Measurements from ENCODE around the gene IL17RE. TPM values are rescaled to one million over a fixed set of nuclear protein-coding genes. Genes with fewer than 3 reads are reported as not detected.

Gene IL17RE
- total RNA-seq, 3 donors from 2014 or later, result 11.5 to 22.0 (median 11.7) TPM

GRCh38 chr3:9876991-9877390 is 25.7 kb upstream of the IL17RE start:
- intact Hi-C loops (cut with DNase I; ENCODE audit: low total_unique reads), result no loop called here
- Histone ChIP-seq H3K4me3 (no peak overlapping the region), H3K36me3 (no peaks in the 10 kb centered on the region), H3K9me3 (no peaks in the 10 kb centered on the region), H3K27me3 (no peaks in the 10 kb centered on the region), H3K27ac (no peak overlapping the region), H3K4me1 (no peaks in the 10 kb centered on the region)
- no peak for DNase-seq (ENCODE audit: low spot score in 2 of 2)
- TF ChIP-seq, protein P1, sequence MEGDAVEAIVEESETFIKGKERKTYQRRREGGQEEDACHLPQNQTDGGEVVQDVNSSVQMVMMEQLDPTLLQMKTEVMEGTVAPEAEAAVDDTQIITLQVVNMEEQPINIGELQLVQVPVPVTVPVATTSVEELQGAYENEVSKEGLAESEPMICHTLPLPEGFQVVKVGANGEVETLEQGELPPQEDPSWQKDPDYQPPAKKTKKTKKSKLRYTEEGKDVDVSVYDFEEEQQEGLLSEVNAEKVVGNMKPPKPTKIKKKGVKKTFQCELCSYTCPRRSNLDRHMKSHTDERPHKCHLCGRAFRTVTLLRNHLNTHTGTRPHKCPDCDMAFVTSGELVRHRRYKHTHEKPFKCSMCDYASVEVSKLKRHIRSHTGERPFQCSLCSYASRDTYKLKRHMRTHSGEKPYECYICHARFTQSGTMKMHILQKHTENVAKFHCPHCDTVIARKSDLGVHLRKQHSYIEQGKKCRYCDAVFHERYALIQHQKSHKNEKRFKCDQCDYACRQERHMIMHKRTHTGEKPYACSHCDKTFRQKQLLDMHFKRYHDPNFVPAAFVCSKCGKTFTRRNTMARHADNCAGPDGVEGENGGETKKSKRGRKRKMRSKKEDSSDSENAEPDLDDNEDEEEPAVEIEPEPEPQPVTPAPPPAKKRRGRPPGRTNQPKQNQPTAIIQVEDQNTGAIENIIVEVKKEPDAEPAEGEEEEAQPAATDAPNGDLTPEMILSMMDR (IDR thresholded peaks at IDR 0.05), result no peak
- TF ChIP-seq POLR2AphosphoS5 (IDR thresholded peaks at IDR 0.05) (no peak), POLR2A (IDR thresholded peaks at IDR 0.05) (no peak)

- Histone ChIP-seq H3K27ac (no peak overlapping the region), H3K36me3 (no peaks in the 10 kb centered on the region), H3K4me1 (no peaks in the 10 kb centered on the region), H3K4me3 (peak overlapping the region in 1 of 3 donors; percentile 11), H3K9me3 (no peaks in the 10 kb centered on the region), H3K27me3 (no peaks in the 10 kb centered on the region)
- intact Hi-C loops (cut with DNase I; ENCODE audit: low total_unique reads), result no loop called here
- no peak for DNase-seq (ENCODE audit: low spot score in 2 of 2)
- TF ChIP-seq POLR2AphosphoS5 (IDR thresholded peaks at IDR 0.05), result no peak
- TF ChIP-seq, protein P1 (IDR thresholded peaks at IDR 0.05), result no peak
- no peak for TF ChIP-seq POLR2A (IDR thresholded peaks at IDR 0.05)
Observed at GRCh38 chr3:9878700-9879099, 23.9 kb upstream of the IL17RE start.

- no peaks in the 10 kb centered on the region for H3K9me3 ChIP-seq
- H3K36me3 ChIP-seq, result no peaks in the 10 kb centered on the region
- H3K4me1 ChIP-seq, result no peaks in the 10 kb centered on the region
- DNase-seq (ENCODE audit: low spot score in 2 of 2), result no peak
- no peaks in the 10 kb centered on the region for H3K27me3 ChIP-seq
- peak within 1 kb of the TSS in 1 of 3 donors; percentile 11 for H3K4me3 ChIP-seq
- intact Hi-C loops (cut with DNase I; ENCODE audit: low total_unique reads), result no loop called here
- H3K27ac ChIP-seq, result no peak within 1 kb of the TSS
- TF ChIP-seq POLR2AphosphoS5 (IDR thresholded peaks at IDR 0.05), result no peak
- TF ChIP-seq, protein P1 (IDR thresholded peaks at IDR 0.05), result no peak
- no peak for TF ChIP-seq POLR2A (IDR thresholded peaks at IDR 0.05)
Observed at GRCh38 chr3:9879830-9880549, 22.7 kb upstream of the IL17RE start, which contains the start of gene CIDEC. CIDEC (minus strand) TSS chr3:9880253; CDS start chr3:9878486, 1,767 bp downstream.

- no peak for DNase-seq (ENCODE audit: low spot score in 2 of 2)
- no peaks in the 10 kb centered on the region for H3K36me3 ChIP-seq
- no peaks in the 10 kb centered on the region for H3K9me3 ChIP-seq
- TF ChIP-seq POLR2AphosphoS5 (IDR thresholded peaks at IDR 0.05), result no peak
- TF ChIP-seq, protein P1 (IDR thresholded peaks at IDR 0.05), result no peak
- no peak for TF ChIP-seq POLR2A (IDR thresholded peaks at IDR 0.05)
- intact Hi-C loops (cut with DNase I; ENCODE audit: low total_unique reads), result no loop called here
- H3K4me3 ChIP-seq, result no peak overlapping the region
- H3K27me3 ChIP-seq, result no peaks in the 10 kb centered on the region
- no peaks in the 10 kb centered on the region for H3K4me1 ChIP-seq
- no peak overlapping the region for H3K27ac ChIP-seq
Observed at GRCh38 chr3:9881441-9881840, 21.2 kb upstream of the IL17RE start.

GRCh38 chr3:9883706-9884554 is 18.7 kb upstream of the IL17RE start:
- Histone ChIP-seq H3K9me3 (no peaks in the 10 kb centered on the region), H3K27ac (peak overlapping the region in 1 of 2 donors; percentile 16), H3K4me1 (no peaks in the 10 kb centered on the region), H3K4me3 (no peak overlapping the region), H3K27me3 (no peaks in the 10 kb centered on the region), H3K36me3 (no peaks in the 10 kb centered on the region)
- intact Hi-C loops (cut with DNase I; ENCODE audit: low total_unique reads), result no loop called here
- no peak for DNase-seq (ENCODE audit: low spot score in 2 of 2)
- TF ChIP-seq, protein P1 (IDR thresholded peaks at IDR 0.05), result no peak
- no peak for TF ChIP-seq POLR2A (IDR thresholded peaks at IDR 0.05)
- TF ChIP-seq POLR2AphosphoS5 (IDR thresholded peaks at IDR 0.05), result no peak

Measured in breast epithelium (tissue), 4 donors.